ENCODE data around the gene FNDC3A. TPM values are rescaled to one million over a fixed set of nuclear protein-coding genes. Genes with fewer than 3 reads are reported as not detected.
"Not testable (repeated sequence)": the region's sequence is repeated elsewhere in the genome, so short reads cannot be mapped to it uniquely, and the experiment has no call there.

Gene FNDC3A
- total RNA-seq, 1 donor from 2014 or later = 87.5 TPM

GRCh38 chr13:49082653-49083536, 107.2 kb downstream of the FNDC3A start:
- peak; percentile 22 for DNase-seq (ENCODE audit: low read depth)

GRCh38 chr13:49084961-49085360, 109.2 kb downstream of the FNDC3A start:
- DNase-seq (ENCODE audit: low read depth) = no peak

GRCh38 chr13:49086722-49087121, 111.0 kb downstream of the FNDC3A start:
- peak; percentile 62 for DNase-seq (ENCODE audit: low read depth)

- peak; percentile 72 for DNase-seq (ENCODE audit: low read depth)
These were observed 117.7 kb downstream of the FNDC3A start for GRCh38 chr13:49093376-49093775.

GRCh38 chr13:49097374-49097773, 121.7 kb downstream of the FNDC3A start:
- DNase-seq (ENCODE audit: low read depth) = peak; percentile 88

- peak; percentile 94 for DNase-seq (ENCODE audit: low read depth)
These were observed 122.5 kb downstream of the FNDC3A start for GRCh38 chr13:49098198-49098597.

- DNase-seq (ENCODE audit: low read depth) = peak; percentile 68
These were observed 123.2 kb downstream of the FNDC3A start for GRCh38 chr13:49098771-49099512.

GRCh38 chr13:49099513-49099877, 123.8 kb downstream of the FNDC3A start:
- no peak for DNase-seq (ENCODE audit: low read depth)

- no peak for DNase-seq (ENCODE audit: low read depth)
These were observed 125.2 kb downstream of the FNDC3A start for GRCh38 chr13:49100637-49101570.

- no peak for DNase-seq (ENCODE audit: low read depth)
These were observed 132.5 kb downstream of the FNDC3A start for GRCh38 chr13:49108196-49108595.

- DNase-seq (ENCODE audit: low read depth) = peak; percentile 91
These were observed 134.6 kb downstream of the FNDC3A start for GRCh38 chr13:49110122-49110912.

- peak; percentile 19 for DNase-seq (ENCODE audit: low read depth)
These were observed 135.1 kb downstream of the FNDC3A start for GRCh38 chr13:49110913-49111170.

GRCh38 chr13:49112782-49113525, 137.2 kb downstream of the FNDC3A start:
- peak; percentile 11 for DNase-seq (ENCODE audit: low read depth)

GRCh38 chr13:49113526-49114286, 138.0 kb downstream of the FNDC3A start:
- DNase-seq (ENCODE audit: low read depth) = peak; percentile 84

- no peak for DNase-seq (ENCODE audit: low read depth)
These were observed 141.2 kb downstream of the FNDC3A start for GRCh38 chr13:49116873-49117272.

GRCh38 chr13:49118455-49118854, 142.7 kb downstream of the FNDC3A start:
- DNase-seq (ENCODE audit: low read depth) = not testable (repeated sequence)

- peak; percentile 43 for DNase-seq (ENCODE audit: low read depth)
These were observed 149.1 kb downstream of the FNDC3A start for GRCh38 chr13:49124693-49125304.

GRCh38 chr13:49125964-49126524, 150.3 kb downstream of the FNDC3A start:
- DNase-seq (ENCODE audit: low read depth) = no peak

- no peak for DNase-seq (ENCODE audit: low read depth)
These were observed 156.8 kb downstream of the FNDC3A start for GRCh38 chr13:49132479-49133002.

All from renal cortical epithelial cell (primary cell).